ENCODE results near the gene RNF20. TPM values are rescaled to one million over a fixed set of nuclear protein-coding genes. Genes with fewer than 3 reads are reported as not detected.
A peak's percentile ranks its signal among the peaks of the same experiment; 100 is the strongest.
"Not testable (repeated sequence)": the region's sequence is repeated elsewhere in the genome, so short reads cannot be mapped to it uniquely, and the experiment has no call there.

Gene RNF20
- polyA plus RNA-seq, 2 of the 4 experiments (the other 2 are of a cell fraction), result 32.4 to 54.4 TPM

DNA sequence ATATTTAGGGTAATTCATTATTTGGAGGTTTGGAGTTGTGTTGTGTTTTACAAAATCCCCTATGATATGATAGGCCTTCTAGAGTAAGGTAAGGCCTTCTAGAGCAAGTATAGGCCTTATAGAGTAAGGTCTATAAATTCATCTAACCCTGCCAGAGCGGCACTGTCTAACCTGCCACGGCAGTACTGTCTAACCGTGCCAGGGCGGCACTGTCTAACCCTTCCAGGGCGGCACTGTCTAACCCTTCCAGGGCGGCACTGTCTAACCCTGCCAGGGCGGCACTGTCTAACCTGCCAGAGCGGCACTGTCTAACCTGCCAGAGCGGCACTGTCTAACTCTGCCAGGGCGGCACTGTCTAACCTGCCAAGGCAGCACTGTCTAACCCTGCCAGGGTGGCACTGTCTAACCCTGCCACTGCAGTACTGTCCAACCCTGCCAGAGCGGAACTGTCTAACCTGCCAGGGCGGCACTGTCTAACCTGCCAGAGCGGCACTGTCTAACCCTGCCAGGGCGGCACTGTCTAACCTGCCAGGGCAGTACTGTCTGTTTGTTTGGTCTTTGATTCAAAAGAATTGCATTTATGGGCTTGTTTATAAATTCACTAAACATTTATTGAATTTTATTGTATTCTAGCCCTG, 9.6 kb downstream of the RNF20 start:
- Histone ChIP-seq H3K27ac (no peak overlapping the region), H3K4me1 (no peaks in the 10 kb centered on the region), H3K4me2 (no peak overlapping the region), H3K4me3 (no peak overlapping the region), H3K9me3 (no peaks in the 10 kb centered on the region)
- CTCF ChIA-PET, result interaction anchor here (2.3 kb wide), 1 partner anchor 84 kb away, joined by 8 read pairs; no protein-coding TSS in a partner anchor
- FAIRE-seq (no peak), ATAC-seq (no peak), DNase-seq (ENCODE audit: low read depth in 1 of 2, low spot score in 1 of 2) (no peak)
- WGBS (ENCODE audit: missing lambda C conversion rate), result 98% methylated on average over 13 of the region's 14 CpGs
- TF ChIP-seq, protein P1, sequence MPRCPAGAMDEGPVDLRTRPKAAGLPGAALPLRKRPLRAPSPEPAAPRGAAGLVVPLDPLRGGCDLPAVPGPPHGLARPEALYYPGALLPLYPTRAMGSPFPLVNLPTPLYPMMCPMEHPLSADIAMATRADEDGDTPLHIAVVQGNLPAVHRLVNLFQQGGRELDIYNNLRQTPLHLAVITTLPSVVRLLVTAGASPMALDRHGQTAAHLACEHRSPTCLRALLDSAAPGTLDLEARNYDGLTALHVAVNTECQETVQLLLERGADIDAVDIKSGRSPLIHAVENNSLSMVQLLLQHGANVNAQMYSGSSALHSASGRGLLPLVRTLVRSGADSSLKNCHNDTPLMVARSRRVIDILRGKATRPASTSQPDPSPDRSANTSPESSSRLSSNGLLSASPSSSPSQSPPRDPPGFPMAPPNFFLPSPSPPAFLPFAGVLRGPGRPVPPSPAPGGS (IDR thresholded peaks at IDR 0.05), result no peak
- POLR2A ChIA-PET, result no interaction called here

DNA sequence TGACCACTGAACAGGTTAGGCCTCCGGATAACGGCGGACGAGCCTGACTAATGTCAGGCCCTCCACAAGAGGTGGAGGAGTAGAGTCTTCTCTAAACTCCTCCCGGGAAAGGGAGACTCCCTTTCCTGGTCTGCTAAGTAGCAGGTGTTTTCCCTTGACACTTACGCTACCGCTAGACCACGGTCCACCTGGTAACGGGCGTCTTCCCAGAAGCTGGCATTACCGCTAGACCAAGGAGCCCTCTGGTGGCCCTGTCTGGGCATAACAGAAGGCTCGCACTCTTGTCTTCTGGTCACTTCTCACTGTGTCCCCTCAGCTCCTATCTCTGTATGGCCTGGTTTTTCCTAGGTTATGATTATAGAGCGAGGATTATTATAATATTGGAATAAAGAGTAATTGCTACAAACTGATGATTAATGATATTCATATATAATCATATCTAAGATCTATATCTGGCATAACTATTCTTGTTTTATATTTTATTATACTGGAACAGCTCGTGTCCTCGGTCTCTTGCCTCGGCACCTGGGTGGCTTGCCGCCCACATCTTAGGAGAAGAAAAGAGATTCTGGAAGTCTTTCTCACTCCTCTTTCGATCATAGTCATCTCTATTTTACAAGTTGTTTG, 15.9 kb downstream of the RNF20 start:
- FAIRE-seq, H3K9me3 ChIP-seq, H3K4me1 ChIP-seq, H3K4me2 ChIP-seq, H3K4me3 ChIP-seq, POLR2A ChIA-PET, H3K27ac ChIP-seq: not testable (repeated sequence)
- WGBS (ENCODE audit: missing lambda C conversion rate), result 74% methylated on average over 18 of the region's 18 CpGs
- TF ChIP-seq RAD21 (conservative IDR thresholded peaks at IDR 0.05 in 1 of 2, IDR thresholded peaks at IDR 0.05 in 1 of 2), result peak; percentile 2 to 18; a peak in 1 of 5 replicates
- TF ChIP-seq, protein P2, sequence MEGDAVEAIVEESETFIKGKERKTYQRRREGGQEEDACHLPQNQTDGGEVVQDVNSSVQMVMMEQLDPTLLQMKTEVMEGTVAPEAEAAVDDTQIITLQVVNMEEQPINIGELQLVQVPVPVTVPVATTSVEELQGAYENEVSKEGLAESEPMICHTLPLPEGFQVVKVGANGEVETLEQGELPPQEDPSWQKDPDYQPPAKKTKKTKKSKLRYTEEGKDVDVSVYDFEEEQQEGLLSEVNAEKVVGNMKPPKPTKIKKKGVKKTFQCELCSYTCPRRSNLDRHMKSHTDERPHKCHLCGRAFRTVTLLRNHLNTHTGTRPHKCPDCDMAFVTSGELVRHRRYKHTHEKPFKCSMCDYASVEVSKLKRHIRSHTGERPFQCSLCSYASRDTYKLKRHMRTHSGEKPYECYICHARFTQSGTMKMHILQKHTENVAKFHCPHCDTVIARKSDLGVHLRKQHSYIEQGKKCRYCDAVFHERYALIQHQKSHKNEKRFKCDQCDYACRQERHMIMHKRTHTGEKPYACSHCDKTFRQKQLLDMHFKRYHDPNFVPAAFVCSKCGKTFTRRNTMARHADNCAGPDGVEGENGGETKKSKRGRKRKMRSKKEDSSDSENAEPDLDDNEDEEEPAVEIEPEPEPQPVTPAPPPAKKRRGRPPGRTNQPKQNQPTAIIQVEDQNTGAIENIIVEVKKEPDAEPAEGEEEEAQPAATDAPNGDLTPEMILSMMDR (IDR thresholded peaks at IDR 0.05), result peak; percentile 36; the same call in 2 of the 3 replicates
- ATAC-seq, result peak in 1 of 2 experiments; percentile 55; a peak in 1 of 6 replicates
- CTCF ChIA-PET, result interaction anchor here (0.8 to 1.6 kb wide), 5 partner anchors 10 to 849 kb away, joined by 3 to 7 read pairs (median 3); no protein-coding TSS in a partner anchor
- DNase-seq (ENCODE audit: low read depth in 1 of 2, low spot score in 1 of 2), result peak in 1 of 2 experiments; percentile 34

DNA sequence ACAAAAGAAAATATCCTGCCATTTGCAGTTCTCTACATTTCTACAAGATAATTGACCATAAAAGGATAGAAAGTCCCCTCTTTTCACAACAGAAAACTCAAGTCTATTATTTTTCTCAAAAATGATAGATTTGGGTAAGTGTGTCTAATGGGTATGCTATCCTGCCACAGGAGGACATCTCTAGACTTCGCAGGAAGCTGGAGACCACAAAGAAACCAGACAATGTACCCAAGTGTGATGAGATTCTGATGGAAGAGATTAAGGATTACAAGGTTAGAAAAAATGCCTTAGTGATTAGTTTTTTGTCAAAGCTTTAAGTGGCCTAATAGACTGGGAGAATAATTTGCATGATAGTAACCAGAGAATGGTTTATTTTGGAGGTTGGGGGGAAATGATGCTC, 28.1 kb downstream of the RNF20 start:
- ChIA-PET POLR2A (no interaction called here), CTCF (interaction anchor here (2.0 to 2.4 kb wide), 2 partner anchors 10 to 113 kb away, joined by 6 to 8 read pairs; no protein-coding TSS in a partner anchor)
- no peak for FAIRE-seq
- no peak overlapping the region for H3K4me3 ChIP-seq
- DNase-seq (ENCODE audit: low read depth in 1 of 2, low spot score in 1 of 2), result no peak
- no peaks in the 10 kb centered on the region for H3K9me3 ChIP-seq
- 82% methylated on average over 1 of the region's 1 CpG for WGBS (ENCODE audit: missing lambda C conversion rate)
- TF ChIP-seq, protein P1 (IDR thresholded peaks at IDR 0.05), result no peak
- TF ChIP-seq NR3C1 (IDR thresholded peaks at IDR 0.05) (no peak), PHF8 (IDR thresholded peaks at IDR 0.05; ENCODE audit: borderline replicate concordance, low read depth) (no peak), CBX8 (IDR thresholded peaks at IDR 0.05) (no peak), KDM5A (IDR thresholded peaks at IDR 0.05) (no peak), EHMT2 (IDR thresholded peaks at IDR 0.05; ENCODE audit: low read depth) (no peak), HOXB5 (CRISPR knock-in tag; IDR thresholded peaks at IDR 0.05) (no peak), CBX2 (IDR thresholded peaks at IDR 0.05; ENCODE audit: borderline replicate concordance, low read depth) (no peak), MAZ (IDR thresholded peaks at IDR 0.05; ENCODE audit: borderline replicate concordance, low read depth, low read length) (no peak), RAD21 (conservative IDR thresholded peaks at IDR 0.05 in 1 of 2, IDR thresholded peaks at IDR 0.05 in 1 of 2) (no peak), ESRRA (IDR thresholded peaks at IDR 0.05; ENCODE audit: borderline replicate concordance, low read length) (no peak), SMC3 (IDR thresholded peaks at IDR 0.05) (no peak), NPAS2 (CRISPR knock-in tag; IDR thresholded peaks at IDR 0.05; ENCODE audit: borderline replicate concordance) (no peak)
- TF ChIP-seq, protein P3, sequence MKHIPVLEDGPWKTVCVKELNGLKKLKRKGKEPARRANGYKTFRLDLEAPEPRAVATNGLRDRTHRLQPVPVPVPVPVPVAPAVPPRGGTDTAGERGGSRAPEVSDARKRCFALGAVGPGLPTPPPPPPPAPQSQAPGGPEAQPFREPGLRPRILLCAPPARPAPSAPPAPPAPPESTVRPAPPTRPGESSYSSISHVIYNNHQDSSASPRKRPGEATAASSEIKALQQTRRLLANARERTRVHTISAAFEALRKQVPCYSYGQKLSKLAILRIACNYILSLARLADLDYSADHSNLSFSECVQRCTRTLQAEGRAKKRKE (CRISPR knock-in tag; IDR thresholded peaks at IDR 0.05; ENCODE audit: low read depth), result no peak
- ATAC-seq, result no peak
- no peak overlapping the region for H3K27ac ChIP-seq
- no peak overlapping the region for H3K4me2 ChIP-seq
- no peaks in the 10 kb centered on the region for H3K4me1 ChIP-seq
